ENCODE measurements around the gene ARHGAP19. TPM values are rescaled to one million over a fixed set of nuclear protein-coding genes. Genes with fewer than 3 reads are reported as not detected.

ARHGAP19 gene
- polyA plus RNA-seq, 1 of the 3 experiments (the other 2 are of a cell fraction) = 3.8 TPM

DNA sequence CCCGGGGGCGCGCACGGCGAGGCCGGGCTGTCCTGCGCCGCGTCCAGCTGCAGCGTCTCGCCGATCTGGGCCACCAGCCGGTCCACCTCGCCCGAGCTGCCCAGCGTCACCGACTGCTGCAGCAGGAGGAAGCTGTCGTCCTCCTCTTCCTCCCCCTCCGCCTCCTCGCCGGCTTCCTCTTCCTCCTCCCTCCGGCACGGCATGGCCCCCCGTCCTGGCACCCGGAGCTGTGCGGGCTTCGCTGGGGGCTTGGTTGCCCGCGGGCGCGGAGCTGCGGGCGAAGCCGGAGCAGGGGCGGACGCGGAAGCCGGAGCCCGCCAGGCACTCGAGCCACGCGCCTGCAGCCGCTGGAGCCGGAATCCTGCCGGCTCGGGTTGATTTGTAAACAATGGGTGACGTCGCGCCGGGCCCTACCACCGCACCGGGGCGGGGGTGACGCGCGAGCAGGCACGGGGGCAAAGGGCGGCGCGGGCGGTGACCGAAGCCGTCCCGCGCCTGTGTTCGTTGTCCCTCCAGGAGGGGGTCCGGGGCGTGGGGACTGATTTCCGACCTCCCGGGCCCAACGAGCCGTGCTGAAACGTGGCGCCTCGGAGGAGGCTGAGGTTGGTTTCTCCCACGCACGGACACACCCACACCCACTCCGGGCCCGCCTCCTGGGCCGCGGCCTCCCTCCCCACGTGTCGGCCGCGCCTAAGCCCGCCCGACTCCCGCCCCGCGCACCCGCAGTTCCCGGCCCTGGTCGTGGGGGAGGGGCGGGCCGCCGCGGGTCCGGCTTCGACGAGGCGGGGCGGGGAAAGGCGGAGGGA, 42.1 kb upstream of the ARHGAP19 start, which contains the start of gene FRAT2 (continued):
- TF ChIP-seq EP300 (IDR thresholded peaks at IDR 0.05; ENCODE audit: borderline replicate concordance in 1 of 2, low read depth in 1 of 2, low read length in 1 of 2) (peak in 1 of 2 experiments; percentile 57; a peak in 1 of 4 replicates), FOXJ3 (CRISPR knock-in tag; IDR thresholded peaks at IDR 0.05) (no peak), TCF12 (IDR thresholded peaks at IDR 0.05) (no peak), ELF1 (IDR thresholded peaks at IDR 0.05) (peak; percentile 50; the same call in 1 of the 2 replicates), TAF1 (IDR thresholded peaks at IDR 0.05; ENCODE audit: borderline replicate concordance, low read depth, low read length) (peak; percentile 53; the same call in 1 of the 2 replicates), TEAD4 (IDR thresholded peaks at IDR 0.05; ENCODE audit: borderline replicate concordance, insufficient read depth) (no peak)
- TF ChIP-seq, protein P1, sequence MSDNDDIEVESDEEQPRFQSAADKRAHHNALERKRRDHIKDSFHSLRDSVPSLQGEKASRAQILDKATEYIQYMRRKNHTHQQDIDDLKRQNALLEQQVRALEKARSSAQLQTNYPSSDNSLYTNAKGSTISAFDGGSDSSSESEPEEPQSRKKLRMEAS (IDR thresholded peaks at IDR 0.05; ENCODE audit: low read depth) = peak; percentile 86
- TF ChIP-seq, protein P2, sequence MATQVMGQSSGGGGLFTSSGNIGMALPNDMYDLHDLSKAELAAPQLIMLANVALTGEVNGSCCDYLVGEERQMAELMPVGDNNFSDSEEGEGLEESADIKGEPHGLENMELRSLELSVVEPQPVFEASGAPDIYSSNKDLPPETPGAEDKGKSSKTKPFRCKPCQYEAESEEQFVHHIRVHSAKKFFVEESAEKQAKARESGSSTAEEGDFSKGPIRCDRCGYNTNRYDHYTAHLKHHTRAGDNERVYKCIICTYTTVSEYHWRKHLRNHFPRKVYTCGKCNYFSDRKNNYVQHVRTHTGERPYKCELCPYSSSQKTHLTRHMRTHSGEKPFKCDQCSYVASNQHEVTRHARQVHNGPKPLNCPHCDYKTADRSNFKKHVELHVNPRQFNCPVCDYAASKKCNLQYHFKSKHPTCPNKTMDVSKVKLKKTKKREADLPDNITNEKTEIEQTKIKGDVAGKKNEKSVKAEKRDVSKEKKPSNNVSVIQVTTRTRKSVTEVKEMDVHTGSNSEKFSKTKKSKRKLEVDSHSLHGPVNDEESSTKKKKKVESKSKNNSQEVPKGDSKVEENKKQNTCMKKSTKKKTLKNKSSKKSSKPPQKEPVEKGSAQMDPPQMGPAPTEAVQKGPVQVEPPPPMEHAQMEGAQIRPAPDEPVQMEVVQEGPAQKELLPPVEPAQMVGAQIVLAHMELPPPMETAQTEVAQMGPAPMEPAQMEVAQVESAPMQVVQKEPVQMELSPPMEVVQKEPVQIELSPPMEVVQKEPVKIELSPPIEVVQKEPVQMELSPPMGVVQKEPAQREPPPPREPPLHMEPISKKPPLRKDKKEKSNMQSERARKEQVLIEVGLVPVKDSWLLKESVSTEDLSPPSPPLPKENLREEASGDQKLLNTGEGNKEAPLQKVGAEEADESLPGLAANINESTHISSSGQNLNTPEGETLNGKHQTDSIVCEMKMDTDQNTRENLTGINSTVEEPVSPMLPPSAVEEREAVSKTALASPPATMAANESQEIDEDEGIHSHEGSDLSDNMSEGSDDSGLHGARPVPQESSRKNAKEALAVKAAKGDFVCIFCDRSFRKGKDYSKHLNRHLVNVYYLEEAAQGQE (IDR thresholded peaks at IDR 0.05; ENCODE audit: low read depth, low read length) = no peak

GRCh38 chr10:97333601-97334369, 41.3 kb upstream of the ARHGAP19 start:
- POLR2A ChIA-PET = interaction anchor here (0.8 to 2.1 kb wide), 3 partner anchors 14 to 55 kb away, joined by 3 to 7 read pairs (median 3); no protein-coding TSS in a partner anchor
- H3K36me3 ChIP-seq (replicated peaks in 1 of 2; ENCODE audit: control insufficient read depth in 1 of 2, insufficient read depth in 2 of 2, low read length in 1 of 2) = no peaks in the 10 kb centered on the region
- no peaks in the 10 kb centered on the region for H3K27me3 ChIP-seq (ENCODE audit: insufficient read depth)
- H3K79me2 ChIP-seq (ENCODE audit: insufficient read depth) = no peaks in the 10 kb centered on the region; the same call in 1 of the 2 replicates
- H3F3A ChIP-seq (replicated peaks; ENCODE audit: insufficient read depth) = peaks cover 19% of the 10 kb centered on the region
- H3K9me2 ChIP-seq = no peaks in the 10 kb centered on the region
- 0 out of 2 replicates have a peak overlapping the region, but pooled peaks have one; percentile 36 for H2AFZ ChIP-seq (ENCODE audit: low read depth)
- TF ChIP-seq ZBTB33 (IDR thresholded peaks at IDR 0.05; ENCODE audit: borderline replicate concordance, low read depth) = no peak
- H3K4me3 ChIP-seq (ENCODE audit: low read depth in 2 of 2, low read length in 1 of 2) = peak overlapping the region; percentile 77 to 83
- DNase-seq = peak; percentile 75
- peak overlapping the region; percentile 98; the same call in 1 of the 2 replicates for H3K9ac ChIP-seq
- H3K9me3 ChIP-seq = no peaks in the 10 kb centered on the region
- WGBS (ENCODE audit: low lambda C conversion rate) = 7% methylated on average over 12 of the region's 89 CpGs
- H4K20me1 ChIP-seq (ENCODE audit: insufficient read depth) = peaks cover 7% of the 10 kb centered on the region; the same call in 1 of the 2 replicates
- CTCF ChIA-PET = interaction anchor here (0.6 to 4.2 kb wide), 9 partner anchors 10 to 74 kb away, joined by 3 to 31 read pairs (median 4); partner anchors contain the start of genes ARHGAP19 and FRAT1
- H3K27ac ChIP-seq (ENCODE audit: low read depth in 2 of 2, low read length in 1 of 2) = peak overlapping the region in 1 of 2 experiments; percentile 7; a peak in 1 of 4 replicates
- H3K4me1 ChIP-seq (ENCODE audit: control insufficient read depth in 1 of 2, insufficient read depth in 2 of 2, low read depth in 1 of 2, low read length in 1 of 2) = peaks cover 0 to 21% of the 10 kb centered on the region in 2 experiments; a peak in 1 of 4 replicates
- peak overlapping the region; percentile 94 for H3K4me2 ChIP-seq
